GM18526 (cell line): ENCODE results near the gene DNAH12.

ENCODE experiments used
- POLR2A ChIP-seq: IDR thresholded peaks from 3 replicates; pipeline ENCODE4 v1.6.1; 2011; ENCODE audit not compliant: insufficient read length; ENCODE audit errors: extremely low read depth

Gene DNAH12

DNA sequence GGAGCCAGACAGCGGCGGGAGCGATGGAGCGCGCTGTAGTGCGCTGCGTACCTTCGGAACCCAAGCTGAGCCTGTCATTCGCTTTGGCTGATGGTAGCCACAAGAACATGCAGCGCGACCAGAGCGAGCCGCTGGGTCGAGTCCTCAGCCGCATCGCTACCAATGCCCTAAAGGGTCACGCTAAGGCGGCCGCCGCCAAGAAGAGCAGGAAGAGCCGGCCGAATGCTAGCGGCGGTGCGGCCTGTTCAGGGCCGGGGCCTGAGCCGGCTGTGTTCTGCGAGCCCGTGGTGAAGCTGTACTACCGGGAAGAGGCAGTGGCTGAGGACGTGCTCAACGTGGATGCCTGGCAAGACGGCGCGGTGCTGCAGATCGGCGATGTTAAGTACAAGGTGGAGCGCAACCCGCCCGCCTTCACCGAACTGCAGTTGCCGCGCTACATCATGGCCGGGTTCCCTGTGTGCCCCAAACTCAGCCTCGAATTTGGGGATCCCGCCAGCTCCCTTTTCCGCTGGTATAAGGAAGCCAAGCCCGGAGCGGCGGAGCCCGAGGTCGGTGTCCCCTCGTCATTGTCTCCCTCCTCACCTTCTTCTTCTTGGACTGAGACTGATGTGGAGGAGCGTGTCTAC lies 12.4 kb upstream of the DNAH12 start:
- TF ChIP-seq POLR2A, result no peak

DNA sequence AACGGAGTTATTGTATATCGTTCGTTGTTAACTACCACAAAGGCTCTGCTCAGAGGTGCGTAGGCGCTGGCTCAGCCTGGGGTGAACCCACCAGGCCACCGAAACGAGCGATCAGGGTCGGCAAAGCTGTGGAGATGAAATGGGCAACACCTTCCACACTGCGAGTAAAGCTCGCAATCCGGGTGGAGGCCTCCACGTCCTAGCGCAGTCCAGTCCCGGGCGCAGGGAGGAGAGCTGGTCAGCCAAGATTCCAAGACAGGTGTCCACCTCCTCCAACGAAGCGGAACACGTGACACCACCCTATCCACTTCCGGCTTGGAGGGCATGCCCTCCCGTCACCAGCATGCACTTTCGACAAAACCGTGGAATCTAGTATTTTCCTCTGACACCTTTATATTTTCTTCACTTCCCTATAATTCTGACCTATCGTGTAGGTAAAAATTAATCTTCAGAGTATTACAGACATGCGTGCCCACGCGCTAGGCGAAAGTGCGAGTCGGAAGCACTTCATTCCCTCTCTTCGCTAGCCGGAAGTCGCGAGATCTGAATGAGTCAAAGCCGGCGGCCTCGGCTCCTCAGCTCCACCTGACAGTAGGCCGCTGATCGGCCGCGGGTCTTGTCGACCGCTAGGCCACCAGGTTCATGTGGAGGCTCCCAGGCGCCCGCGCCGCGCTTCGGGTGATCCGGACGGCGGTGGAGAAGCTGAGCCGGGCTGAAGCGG lies 11.8 kb upstream of the DNAH12 start, which contains the start of gene PDE12:
TSS of gene PDE12 (plus strand) at position 537 of the 721 bp plus-strand sequence. CDS start at position 643, 106 bp downstream.
- peak; percentile 93 for TF ChIP-seq POLR2A

DNA sequence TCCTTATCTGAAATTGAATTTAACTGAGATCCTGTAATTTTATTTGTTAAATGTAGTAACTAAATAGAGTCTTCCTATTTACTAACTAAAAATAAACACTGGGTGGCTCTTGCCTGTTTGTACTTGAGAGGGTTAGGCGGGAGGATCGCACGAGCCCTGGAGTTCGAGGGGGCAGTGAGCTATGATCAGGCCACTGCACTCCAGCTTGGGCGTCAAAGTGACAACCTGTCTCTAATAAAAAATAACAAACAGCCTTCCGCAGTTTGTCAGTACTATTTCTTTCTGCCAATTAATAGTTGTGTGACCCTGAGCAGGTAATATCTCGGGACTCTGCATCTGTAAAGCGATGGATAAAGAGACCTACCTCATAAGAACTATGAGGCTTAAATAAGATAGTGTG lies 11.2 kb upstream of the DNAH12 start:
- TF ChIP-seq POLR2A, result no peak

DNA sequence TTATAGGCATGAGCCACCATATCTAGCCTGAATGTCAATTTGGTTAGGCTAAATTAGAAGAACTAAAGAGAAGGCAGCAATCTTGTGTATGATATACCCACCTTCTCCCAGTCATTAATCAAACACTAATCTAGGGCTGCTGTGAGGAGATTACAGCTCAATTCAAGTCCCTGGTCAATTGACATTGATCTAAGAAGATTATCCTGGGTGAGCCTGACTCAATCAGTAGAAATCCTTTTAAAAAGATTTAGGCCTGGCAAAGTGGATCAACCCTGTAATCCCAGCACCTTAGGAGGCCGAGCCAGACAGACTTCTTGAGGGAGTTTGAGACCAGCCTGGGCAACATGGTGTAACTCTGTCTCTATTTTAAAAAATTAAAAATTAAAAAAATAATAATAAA lies 2.5 kb upstream of the DNAH12 start:
- TF ChIP-seq POLR2A, result no peak

DNA sequence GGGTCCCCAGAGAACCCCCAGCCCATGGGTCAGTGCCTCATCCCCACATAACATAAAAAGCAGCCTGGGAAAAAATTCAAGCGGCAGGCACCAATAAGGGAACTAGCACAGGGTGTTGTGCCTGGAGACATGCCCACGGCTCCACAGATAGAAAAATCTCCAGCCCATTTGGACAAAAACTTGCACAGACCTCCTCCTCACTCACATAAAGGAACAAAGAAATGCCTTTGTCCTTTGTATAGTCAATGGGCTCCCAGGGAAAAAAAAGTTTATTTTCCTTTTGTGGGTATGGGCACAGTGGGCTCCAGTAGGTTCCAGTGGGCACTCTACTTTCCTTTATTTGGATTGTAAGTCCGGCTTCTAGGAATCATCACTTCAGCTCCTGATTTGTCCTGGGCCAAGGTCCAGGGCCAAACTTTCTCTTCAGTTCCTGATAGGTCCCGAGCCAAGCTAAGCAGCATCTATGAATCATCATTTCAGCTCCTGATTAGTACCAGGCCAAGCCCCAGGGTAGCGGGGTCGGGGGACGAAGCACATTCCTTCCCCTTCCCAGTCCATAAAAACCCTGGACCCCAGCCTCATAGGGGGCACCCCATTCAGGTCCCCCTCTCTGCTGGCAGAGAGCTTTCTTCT lies 1.6 kb upstream of the DNAH12 start:
- TF ChIP-seq POLR2A, result no peak

DNA sequence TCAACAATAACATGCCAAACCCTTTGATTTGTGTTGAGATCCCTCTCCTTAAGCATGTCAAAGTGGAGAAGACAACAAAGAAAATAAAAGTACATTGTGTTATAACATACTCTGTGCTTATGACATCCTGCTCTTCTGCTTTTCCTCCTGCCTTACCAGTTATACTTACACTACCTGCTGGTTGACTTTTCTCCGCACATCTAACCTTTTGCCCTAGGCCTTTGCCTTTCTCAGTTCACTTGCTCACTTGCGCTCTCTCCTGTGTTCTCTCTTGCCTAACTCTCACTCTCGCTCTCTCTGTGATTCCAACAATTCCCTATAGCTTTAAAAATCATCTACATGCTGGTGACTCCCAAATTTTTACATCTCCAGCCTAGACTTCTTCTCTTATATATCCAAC lies 5.7 kb downstream of the DNAH12 start:
- TF ChIP-seq POLR2A, result no peak

DNA sequence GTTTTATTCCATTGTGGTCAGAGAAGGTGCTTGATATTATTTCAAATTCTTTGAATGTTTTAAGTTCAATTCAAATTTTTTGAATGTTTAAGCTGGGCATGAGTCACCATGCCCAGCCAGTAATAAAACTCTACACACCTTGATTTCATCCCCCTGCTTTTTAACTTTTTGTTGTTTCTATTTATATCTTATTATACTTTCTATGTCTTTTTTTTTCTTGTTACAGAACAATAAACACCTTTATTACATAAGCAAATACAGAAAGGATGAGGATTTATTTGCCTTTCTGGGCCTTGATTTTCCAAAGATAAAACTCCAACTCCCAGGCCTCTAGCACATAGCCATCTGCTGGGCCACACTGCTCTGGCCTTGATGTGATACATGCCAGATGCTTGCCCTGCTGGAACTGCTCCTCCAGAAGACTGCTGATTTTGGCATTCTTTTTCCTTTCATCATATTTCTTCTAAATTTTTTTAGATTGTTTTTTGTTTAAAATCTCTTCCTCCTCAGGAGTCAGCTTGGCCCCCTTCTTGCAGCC lies 14.0 kb downstream of the DNAH12 start:
- TF ChIP-seq POLR2A, result no peak

DNA sequence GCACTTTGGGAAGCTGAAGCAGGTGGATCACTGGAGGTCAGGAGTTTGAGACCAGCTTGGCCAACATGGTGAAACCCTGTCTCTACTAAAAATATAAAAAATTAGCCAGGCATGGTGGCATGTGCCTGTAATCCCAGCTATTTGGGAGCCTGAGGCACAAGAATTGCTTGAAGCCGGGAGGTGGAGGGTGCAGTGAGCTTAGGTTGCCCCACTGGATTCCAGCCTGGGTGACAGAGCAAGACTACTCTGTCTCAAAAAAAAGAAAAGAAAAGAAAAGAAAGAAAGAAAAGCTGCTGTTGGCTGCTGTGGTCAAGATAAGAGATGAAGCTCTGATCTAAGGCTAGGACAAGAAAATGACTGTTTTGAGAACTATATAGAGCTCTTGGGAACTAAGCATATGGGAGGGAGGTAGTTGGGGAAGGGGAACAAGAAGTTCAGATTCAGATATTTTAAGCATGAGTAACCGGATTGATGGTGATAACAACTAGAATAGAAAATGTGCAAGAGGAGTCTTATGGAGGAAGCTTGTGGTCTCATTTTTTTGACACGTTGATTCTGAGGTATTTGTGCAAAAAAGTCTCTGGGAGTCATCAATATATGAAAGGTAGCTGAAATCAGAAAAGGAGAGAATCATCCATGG lies 25.7 kb downstream of the DNAH12 start:
- TF ChIP-seq POLR2A, result no peak

DNA sequence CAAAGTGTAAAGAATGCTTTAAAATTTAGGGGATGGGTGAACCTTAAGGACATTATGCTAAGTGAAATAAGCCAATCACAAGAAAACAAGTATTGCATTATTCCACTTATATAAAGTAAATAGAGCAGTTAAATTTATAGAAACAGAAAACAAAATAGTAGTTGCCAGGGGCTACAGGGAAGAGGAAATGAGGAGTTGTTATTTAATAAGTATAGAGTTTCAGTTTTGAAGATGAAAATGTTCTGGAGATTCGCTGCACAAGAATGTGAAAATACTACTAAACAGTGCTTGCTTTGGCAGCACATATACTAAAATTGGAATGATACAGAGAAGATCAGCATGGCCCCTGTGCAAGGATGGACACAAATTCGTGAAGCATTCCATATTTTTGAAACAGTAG lies 32.0 kb downstream of the DNAH12 start:
- no peak for TF ChIP-seq POLR2A

DNA sequence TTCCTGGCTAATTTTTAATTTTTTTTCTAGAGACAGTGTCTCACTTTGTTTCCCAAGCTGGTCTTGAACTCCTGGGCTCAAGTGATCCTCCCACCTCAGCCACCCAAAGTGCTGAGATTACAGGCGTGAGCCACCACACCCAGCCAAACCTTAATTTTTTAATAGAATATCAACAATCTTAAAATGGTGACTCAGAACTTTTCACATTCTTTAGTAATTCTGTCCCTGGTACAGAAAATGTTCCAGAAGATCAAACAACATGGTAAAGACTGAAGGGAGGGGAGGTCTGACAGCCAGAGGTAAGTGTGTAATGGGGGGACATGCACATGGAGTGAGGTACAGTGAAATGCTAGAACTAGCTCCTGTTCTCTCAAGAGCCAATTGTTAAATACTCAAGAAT lies 38.2 kb downstream of the DNAH12 start:
- TF ChIP-seq POLR2A, result no peak

DNA sequence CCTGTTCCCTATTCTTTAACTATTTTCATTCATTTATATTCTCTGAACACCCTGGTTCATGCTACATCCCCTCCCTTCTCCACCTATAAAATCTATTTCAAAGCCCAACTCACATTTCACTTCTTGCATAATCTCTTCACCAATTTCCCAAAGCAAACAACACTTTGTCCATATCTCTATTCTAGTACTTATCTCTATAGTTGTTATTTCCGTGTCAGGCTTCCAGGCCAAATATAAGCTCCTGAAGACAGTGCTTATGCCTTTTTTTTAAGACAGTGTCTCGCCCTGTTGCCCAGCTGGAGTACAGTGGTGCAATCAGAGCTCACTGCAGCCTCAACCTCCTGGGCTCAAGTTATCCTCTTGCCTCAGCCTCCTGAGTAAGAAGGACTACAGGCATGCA lies 43.6 kb downstream of the DNAH12 start:
- no peak for TF ChIP-seq POLR2A

DNA sequence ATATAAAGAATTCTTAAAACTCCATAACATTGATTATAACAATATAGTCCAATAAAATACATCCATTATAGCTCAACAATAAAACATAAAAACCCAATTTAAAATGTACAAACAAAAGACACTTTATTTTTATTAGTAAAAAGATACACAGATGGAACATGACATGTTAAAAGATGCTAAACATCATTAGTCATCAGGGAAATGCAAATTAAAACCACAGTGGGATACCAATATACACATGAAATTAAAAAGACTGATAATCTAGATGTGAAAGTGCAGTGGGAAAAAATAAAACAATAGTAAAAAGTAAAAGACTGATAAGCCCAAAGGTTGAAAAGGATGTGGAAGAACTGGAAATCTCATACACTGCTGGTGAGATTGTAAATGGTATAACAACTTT lies 46.2 kb downstream of the DNAH12 start:
- TF ChIP-seq POLR2A, result no peak

DNA sequence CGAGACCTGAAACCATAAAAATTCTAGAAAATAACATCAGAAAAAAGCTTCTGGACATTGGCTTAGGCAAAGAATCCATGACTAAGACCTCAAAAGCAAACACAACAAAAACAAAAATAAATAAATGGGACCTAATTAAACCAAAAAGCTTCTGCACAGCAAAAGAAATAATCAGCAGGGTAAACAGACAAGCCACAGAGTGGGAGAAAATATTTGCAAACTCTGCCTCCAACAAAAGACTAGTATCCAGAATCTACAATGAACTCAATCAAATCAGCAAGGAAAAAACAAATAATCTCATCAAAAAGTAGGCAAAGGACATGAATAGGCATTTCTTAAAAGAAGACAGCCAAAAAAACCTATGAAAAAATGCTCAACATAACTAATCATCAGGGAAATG lies 59.6 kb downstream of the DNAH12 start:
- TF ChIP-seq POLR2A, result no peak

DNA sequence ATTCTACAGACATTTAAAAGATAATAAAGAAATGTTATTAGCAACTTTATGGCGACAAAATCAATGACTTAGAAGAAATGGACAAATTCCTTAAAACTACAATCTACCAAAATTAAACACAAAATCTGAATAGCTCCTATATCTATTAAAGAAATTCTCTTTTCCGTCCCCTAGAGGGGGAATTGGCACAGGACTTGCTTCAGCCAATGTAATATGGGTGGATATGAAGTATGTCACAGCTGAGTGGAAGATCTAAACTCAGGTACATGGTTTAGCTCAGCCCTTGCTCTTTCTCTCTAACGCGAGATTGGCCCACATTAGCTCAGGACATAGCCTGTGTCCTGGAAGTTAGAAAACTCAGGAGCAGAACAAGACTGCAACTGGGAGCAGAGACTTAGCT lies 79.3 kb downstream of the DNAH12 start:
- TF ChIP-seq POLR2A, result no peak

DNA sequence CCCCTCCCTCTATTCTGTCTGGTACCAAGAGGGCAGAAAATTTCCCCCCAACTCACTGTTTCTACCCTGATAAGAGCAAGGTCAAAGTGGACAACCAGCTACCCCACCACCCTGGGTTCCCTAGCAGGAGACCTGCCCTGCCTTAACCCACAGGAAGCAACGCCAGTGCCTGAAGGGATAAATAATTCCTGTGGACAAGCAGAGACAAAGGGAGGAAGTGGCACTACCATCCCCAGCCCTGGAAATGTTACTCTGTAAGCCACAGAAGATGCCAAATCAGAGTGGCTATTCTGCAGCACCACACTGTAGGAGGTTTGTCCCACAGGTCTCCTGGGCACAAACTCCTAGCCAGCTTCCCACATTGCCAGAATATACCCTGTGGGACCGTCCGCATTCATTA lies 80.1 kb downstream of the DNAH12 start:
- TF ChIP-seq POLR2A, result no peak
